Keratinocyte (primary cell): ENCODE data around the gene ASB10. TPM values are rescaled to one million over a fixed set of nuclear protein-coding genes. Genes with fewer than 3 reads are reported as not detected.

Experiments
- DNase-seq: peaks from one replicate; pipeline ENCODE4 v3.0.0-alpha.2; 2011; ENCODE audit warnings: low read depth, missing footprints, low spot score
- FAIRE-seq: peaks from 2 replicates; lab custom pipeline; 2011; peaks lifted over from hg19 to GRCh38; lab: Jason Lieb, UNC
- H2AFZ ChIP-seq: 2 replicates; pipeline ENCODE4 v1.6.0; 2012; ENCODE audit warnings: low read length, control low read depth, inconsistent platforms; ENCODE audit not compliant: control insufficient read depth
- H3K27ac ChIP-seq: 2 replicates; pipeline ENCODE4 v1.5.1; 2011; ENCODE audit warnings: low read length; ENCODE audit not compliant: control insufficient read depth, insufficient read depth
- H3K27me3 ChIP-seq: 3 replicates; pipeline ENCODE4 v1.6.0; 2011; ENCODE audit warnings: low read length; ENCODE audit not compliant: control insufficient read depth, insufficient read depth; ENCODE audit errors: extremely low read depth
- H3K36me3 ChIP-seq, 2 experiments: 2 replicates in 1 of 2; 3 replicates in 1 of 2; pipeline ENCODE4 v1.5.1; 2011; ENCODE audit warnings: low read length in 2 of 2, mild to moderate bottlenecking in 1 of 2; ENCODE audit not compliant: control insufficient read depth in 2 of 2, insufficient read depth in 2 of 2; ENCODE audit errors: extremely low read depth in 1 of 2
- H3K4me1 ChIP-seq: 3 replicates; pipeline ENCODE4 v1.5.1; 2011; ENCODE audit warnings: low read length; ENCODE audit not compliant: control insufficient read depth, insufficient read depth; ENCODE audit errors: extremely low read depth
- H3K4me2 ChIP-seq: 3 replicates; pipeline ENCODE4 v1.6.0; 2011; ENCODE audit warnings: low read depth, low read length; ENCODE audit not compliant: control insufficient read depth, insufficient read depth; ENCODE audit errors: extremely low read depth
- H3K4me3 ChIP-seq, 3 experiments: fragments of 200-600 bp in 1 of 3; sonication (generic) in 1 of 3; 2 replicates in 2 of 3; 3 replicates in 1 of 3; pipeline ENCODE4 v1.5.1; 2011 to 2016; ENCODE audit warnings: low read length in 3 of 3, mild to moderate bottlenecking in 3 of 3, control low read depth in 2 of 3, inconsistent platforms in 1 of 3, low read depth in 1 of 3, mixed read lengths in 1 of 3, mixed run types in 1 of 3, moderate library complexity in 1 of 3; ENCODE audit not compliant: control insufficient read depth in 2 of 3, insufficient read depth in 2 of 3; ENCODE audit errors: extremely low read depth in 1 of 3
- H3K79me2 ChIP-seq: 2 replicates; pipeline ENCODE4 v1.6.0; 2012; ENCODE audit warnings: low read length; ENCODE audit not compliant: control insufficient read depth, insufficient read depth
- H3K9ac ChIP-seq: 3 replicates; pipeline ENCODE4 v1.6.0; 2011; ENCODE audit warnings: low read length; ENCODE audit not compliant: control insufficient read depth, insufficient read depth; ENCODE audit errors: extremely low read depth
- H3K9me1 ChIP-seq: 3 replicates; pipeline ENCODE4 v1.6.0; 2011; ENCODE audit warnings: low read length; ENCODE audit not compliant: control insufficient read depth, insufficient read depth; ENCODE audit errors: extremely low read depth
- H3K9me3 ChIP-seq: 2 replicates; pipeline ENCODE4 v1.5.1; 2012; ENCODE audit warnings: low read depth, low read length; ENCODE audit not compliant: control insufficient read depth
- H4K20me1 ChIP-seq: 3 replicates; pipeline ENCODE4 v1.6.0; 2011; ENCODE audit warnings: low read length; ENCODE audit not compliant: control insufficient read depth, insufficient read depth; ENCODE audit errors: extremely low read depth
- CTCF ChIP-seq, 3 experiments: IDR thresholded peaks in 1 of 3; conservative IDR thresholded peaks in 1 of 3; optimal IDR thresholded peaks in 1 of 3; 2 replicates in 2 of 3; 3 replicates in 1 of 3; pipeline versions ENCODE3 to v1.5.1; 2011; ENCODE audit warnings: low read length in 3 of 3, mild to moderate bottlenecking in 3 of 3, moderate library complexity in 2 of 3, control low read depth in 1 of 3, inconsistent platforms in 1 of 3; ENCODE audit not compliant: insufficient read depth in 2 of 3; ENCODE audit errors: extremely low read depth in 1 of 3
- EZH2 ChIP-seq: IDR thresholded peaks from one replicate; pipeline ENCODE4 v1.6.1; 2012; ENCODE audit warnings: inconsistent platforms, mild to moderate bottlenecking, low read length, moderate library complexity
- dilution Hi-C: fragments of 300-500 bp; cut with MboI; formaldehyde crosslinking; loops from one replicate; pipeline ENCODE4 v1.7.0; 2020; ENCODE audit warnings: low sequenced_read_pairs; ENCODE audit not compliant: extremely low pct_ligation_motif_present
- polyA plus RNA-seq, 5 experiments: library from polyadenylated mRNA; depleted of rRNA in 3 of 5; stranded (reverse) in 3 of 5; stranded (forward) in 1 of 5; unstranded in 1 of 5; fragments of >200 nt; gene quantifications; 1 replicate in 1 of 5; 2 replicates in 3 of 5; 3 replicates in 1 of 5; pipeline versions ENCODE4 v1.2.1 to v1.2.3, GENCODE V29; 2011 to 2012; ENCODE audit warnings: missing spikeins in 2 of 5, low read depth in 1 of 5, low replicate concordance in 1 of 5

ASB10 gene
- polyA plus RNA-seq, 1 donor (not counting 4 experiments of a cell fraction or from before 2014, with no cell fraction given) = not detected

GRCh38 chr7:151181011-151181431, 6.0 kb downstream of the ASB10 start:
- Histone ChIP-seq H3K9ac (no peak overlapping the region), H3K4me1 (no peaks in the 10 kb centered on the region), H3K9me3 (no peaks in the 10 kb centered on the region), H3K4me3 (no peak overlapping the region), H3K4me2 (no peak overlapping the region), H4K20me1 (no peaks in the 10 kb centered on the region), H3K79me2 (no peaks in the 10 kb centered on the region), H3K36me3 (no peaks in the 10 kb centered on the region), H3K27me3 (peaks cover 8% of the 10 kb centered on the region), H2AFZ (no peak overlapping the region), H3K27ac (no peak overlapping the region), H3K9me1 (no peaks in the 10 kb centered on the region)
- TF ChIP-seq EZH2 = no peak
- TF ChIP-seq CTCF (optimal IDR thresholded peaks at IDR 0.05 in 1 of 3, IDR thresholded peaks at IDR 0.05 in 1 of 3, conservative IDR thresholded peaks at IDR 0.05 in 1 of 3; ENCODE audit: extremely low read depth in 1 of 3, insufficient read depth in 2 of 3, low read length in 3 of 3) = no peak
- DNase-seq (no peak), FAIRE-seq (no peak)
- dilution Hi-C loops = no loop called here

- H3K9me1 ChIP-seq = no peaks in the 10 kb centered on the region
- no peak overlapping the region for H2AFZ ChIP-seq
- H4K20me1 ChIP-seq = no peaks in the 10 kb centered on the region
- H3K79me2 ChIP-seq = no peaks in the 10 kb centered on the region
- DNase-seq (no peak), FAIRE-seq (no peak)
- no peak overlapping the region for H3K4me3 ChIP-seq
- no peak overlapping the region for H3K27ac ChIP-seq
- H3K27me3 ChIP-seq = peaks cover 19% of the 10 kb centered on the region
- H3K4me2 ChIP-seq = no peak overlapping the region
- no peaks in the 10 kb centered on the region for H3K36me3 ChIP-seq
- no peaks in the 10 kb centered on the region for H3K9me3 ChIP-seq
- dilution Hi-C loops = no loop called here
- no peaks in the 10 kb centered on the region for H3K4me1 ChIP-seq
- TF ChIP-seq EZH2 (no peak), CTCF (optimal IDR thresholded peaks at IDR 0.05 in 1 of 3, IDR thresholded peaks at IDR 0.05 in 1 of 3, conservative IDR thresholded peaks at IDR 0.05 in 1 of 3; ENCODE audit: extremely low read depth in 1 of 3, insufficient read depth in 2 of 3, low read length in 3 of 3) (no peak)
- no peak overlapping the region for H3K9ac ChIP-seq
Measured at GRCh38 chr7:151179946-151180345, 7.1 kb downstream of the ASB10 start.
